Hepatic stellate cell (primary cell): ENCODE data around the gene ANKZF1.
"Not testable (repeated sequence)": the region's sequence is repeated elsewhere in the genome, so short reads cannot be mapped to it uniquely, and the experiment has no call there.

Experiments used
- DNase-seq: peaks from one replicate; pipeline ENCODE4 v3.0.0; 2011; ENCODE audit warnings: low spot score

Gene ANKZF1, protein sequence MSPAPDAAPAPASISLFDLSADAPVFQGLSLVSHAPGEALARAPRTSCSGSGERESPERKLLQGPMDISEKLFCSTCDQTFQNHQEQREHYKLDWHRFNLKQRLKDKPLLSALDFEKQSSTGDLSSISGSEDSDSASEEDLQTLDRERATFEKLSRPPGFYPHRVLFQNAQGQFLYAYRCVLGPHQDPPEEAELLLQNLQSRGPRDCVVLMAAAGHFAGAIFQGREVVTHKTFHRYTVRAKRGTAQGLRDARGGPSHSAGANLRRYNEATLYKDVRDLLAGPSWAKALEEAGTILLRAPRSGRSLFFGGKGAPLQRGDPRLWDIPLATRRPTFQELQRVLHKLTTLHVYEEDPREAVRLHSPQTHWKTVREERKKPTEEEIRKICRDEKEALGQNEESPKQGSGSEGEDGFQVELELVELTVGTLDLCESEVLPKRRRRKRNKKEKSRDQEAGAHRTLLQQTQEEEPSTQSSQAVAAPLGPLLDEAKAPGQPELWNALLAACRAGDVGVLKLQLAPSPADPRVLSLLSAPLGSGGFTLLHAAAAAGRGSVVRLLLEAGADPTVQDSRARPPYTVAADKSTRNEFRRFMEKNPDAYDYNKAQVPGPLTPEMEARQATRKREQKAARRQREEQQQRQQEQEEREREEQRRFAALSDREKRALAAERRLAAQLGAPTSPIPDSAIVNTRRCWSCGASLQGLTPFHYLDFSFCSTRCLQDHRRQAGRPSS

DNA sequence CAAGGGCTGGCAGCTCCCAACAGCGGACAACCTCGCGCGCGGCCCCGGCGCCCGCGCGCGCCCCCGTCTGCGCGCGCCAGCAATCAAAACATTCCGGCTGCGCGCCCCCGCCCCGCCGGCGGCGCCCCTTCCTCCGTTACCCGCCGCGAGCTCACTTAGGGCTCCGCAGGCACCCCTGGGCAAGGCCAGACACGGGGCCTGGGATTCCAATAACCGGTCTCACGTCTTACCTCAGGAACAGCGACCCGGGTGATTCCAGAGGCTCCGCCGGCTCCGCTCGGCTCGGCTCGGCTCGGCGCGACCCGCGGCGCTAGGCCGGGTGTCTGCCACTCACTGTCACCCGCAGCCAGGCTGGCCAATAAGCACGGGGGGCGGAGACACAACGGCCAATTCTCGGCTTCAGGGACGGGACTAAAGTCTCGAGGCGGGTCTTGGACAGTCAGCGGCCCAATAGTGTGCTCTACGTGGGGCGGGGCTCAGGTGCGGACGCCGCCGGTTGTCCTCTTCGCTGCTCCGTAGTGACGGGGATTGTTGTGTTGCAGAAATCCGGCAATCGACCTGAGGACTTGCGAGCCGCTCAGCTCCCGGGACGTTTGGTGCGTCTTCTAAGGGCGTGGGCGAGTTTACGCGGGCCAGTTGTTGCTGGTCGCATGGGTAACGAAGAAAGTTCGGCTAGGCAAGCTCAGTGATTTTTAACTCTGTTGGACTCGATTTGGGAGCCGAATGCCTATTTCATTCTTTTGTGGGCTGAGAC, at the start of gene ANKZF1, which contains the start of gene ATG9A:
Gene ANKZF1 (plus strand): TSS at position 502 of the 754 bp plus-strand sequence. CDS start 452 bp downstream, outside the sequence.
Gene ATG9A (minus strand): TSS at position 332 of the 754 bp plus-strand sequence. CDS start 1,612 bp downstream, outside the sequence.
- DNase-seq, result peak; percentile 100

DNA sequence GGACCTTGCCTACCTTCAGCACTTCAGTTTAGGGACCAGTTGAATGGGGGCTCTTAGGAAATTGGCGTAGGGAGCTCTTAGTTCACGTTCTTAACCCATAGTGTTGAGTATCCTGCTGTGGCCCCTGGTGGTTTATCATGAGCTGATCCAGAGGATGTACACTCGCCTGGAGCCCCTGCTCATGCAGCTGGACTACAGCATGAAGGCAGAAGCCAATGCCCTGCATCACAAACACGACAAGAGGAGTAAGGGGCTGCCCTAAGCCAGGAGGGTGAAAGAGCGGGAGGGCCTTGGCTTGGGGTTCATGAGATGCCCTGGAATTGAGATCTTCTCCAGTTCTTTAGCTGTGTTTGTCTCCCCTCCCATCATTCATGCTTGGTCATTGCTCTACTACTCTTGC, 48.6 kb upstream of the ANKZF1 start:
- DNase-seq, result no peak

DNA sequence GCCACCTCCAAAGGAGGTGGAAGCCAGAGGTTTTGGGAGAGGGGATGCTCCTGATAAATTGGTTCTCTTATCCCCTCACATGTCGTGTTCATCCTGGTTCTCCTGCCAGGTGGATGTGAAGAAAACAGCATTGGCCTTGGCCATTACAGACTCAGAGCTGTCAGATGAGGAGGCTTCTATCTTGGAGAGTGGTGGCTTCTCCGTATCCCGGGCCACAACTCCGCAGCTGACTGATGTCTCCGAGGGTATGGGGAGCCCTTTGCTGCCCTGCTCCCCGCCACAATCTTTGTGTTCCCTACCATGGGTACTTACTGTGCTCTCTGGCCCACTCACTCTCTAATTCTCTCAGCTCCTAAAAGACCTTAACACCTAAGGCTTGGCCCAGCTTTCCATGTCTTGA, 48.1 kb upstream of the ANKZF1 start:
- DNase-seq, result no peak

DNA sequence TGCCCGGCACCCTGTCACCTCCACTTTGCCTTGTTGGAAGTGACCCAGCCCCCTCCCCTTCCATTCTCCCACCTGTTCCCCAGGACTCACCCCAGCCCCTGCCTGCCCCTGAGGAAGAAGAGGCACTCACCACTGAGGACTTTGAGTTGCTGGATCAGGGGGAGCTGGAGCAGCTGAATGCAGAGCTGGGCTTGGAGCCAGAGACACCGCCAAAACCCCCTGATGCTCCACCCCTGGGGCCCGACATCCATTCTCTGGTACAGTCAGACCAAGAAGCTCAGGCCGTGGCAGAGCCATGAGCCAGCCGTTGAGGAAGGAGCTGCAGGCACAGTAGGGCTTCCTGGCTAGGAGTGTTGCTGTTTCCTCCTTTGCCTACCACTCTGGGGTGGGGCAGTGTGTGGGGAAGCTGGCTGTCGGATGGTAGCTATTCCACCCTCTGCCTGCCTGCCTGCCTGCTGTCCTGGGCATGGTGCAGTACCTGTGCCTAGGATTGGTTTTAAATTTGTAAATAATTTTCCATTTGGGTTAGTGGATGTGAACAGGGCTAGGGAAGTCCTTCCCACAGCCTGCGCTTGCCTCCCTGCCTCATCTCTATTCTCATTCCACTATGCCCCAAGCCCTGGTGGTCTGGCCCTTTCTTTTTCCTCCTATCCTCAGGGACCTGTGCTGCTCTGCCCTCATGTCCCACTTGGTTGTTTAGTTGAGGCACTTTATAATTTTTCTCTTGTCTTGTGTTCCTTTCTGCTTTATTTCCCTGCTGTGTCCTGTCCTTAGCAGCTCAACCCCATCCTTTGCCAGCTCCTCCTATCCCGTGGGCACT, 47.1 kb upstream of the ANKZF1 start:
- no peak for DNase-seq

DNA sequence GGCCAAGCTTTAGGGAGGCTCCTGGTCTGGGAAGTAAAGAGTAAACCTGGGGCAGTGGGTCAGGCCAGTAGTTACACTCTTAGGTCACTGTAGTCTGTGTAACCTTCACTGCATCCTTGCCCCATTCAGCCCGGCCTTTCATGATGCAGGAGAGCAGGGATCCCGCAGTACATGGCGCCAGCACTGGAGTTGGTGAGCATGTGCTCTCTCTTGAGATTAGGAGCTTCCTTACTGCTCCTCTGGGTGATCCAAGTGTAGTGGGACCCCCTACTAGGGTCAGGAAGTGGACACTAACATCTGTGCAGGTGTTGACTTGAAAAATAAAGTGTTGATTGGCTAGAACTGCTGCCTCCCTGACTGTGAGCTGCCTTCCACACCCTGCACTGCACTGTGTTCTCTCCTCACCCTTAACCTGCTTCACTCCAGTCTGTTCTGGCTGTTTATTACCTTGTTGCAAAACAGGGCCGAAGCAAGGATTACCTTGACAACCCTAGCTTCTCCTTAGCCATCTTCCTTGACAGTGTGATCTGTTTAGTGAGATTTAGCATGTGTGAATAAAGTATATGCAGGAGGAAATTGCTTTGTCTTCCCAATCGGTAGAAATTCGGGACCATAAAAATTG, 46.3 kb upstream of the ANKZF1 start:
- no peak for DNase-seq

GRCh38 chr2:219184121-219184520, 45.5 kb upstream of the ANKZF1 start:
- no peak for DNase-seq

GRCh38 chr2:219186754-219187456, 42.7 kb upstream of the ANKZF1 start:
- no peak for DNase-seq

DNA sequence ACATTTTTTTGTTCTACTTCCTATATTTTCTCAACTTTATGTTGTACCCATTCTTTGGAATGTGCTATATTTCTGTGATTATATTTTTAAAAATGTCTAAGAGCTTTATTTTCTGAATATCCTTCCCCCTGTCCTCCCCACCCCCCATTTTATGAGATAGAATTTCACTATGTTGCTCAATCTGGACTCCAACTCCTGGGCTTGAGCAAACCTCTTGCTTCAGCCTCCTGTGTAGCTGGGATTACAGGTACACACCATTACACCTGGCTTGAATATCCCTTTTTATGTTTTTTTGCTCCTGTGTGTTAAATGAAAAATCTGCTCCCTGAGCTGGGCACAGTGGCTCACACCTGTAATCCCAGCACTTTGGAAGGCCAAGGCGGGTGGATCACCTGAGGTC, 32.2 kb upstream of the ANKZF1 start:
- no peak for DNase-seq

DNA sequence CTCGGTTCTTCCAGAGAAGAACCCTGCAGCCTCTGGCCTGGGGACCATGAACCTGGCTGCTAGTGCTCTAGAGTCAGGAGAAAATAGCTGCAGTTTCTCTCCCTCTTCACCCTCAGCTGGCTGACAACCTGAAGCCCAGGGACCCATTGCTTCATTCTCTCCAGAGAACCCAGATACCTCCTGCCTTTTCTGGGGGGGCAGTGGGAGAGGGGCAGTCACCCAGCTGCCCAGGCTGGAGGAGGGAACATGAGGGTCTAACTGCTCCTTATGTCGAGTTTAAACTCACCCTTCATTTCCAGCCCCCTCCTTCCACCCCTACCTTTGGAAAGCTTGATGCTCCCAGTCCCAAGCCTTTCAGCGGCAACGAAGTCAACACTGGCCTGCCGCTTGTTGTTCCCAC, 30.6 kb upstream of the ANKZF1 start:
- no peak for DNase-seq

- DNase-seq, result no peak
Measured at GRCh38 chr2:219199470-219200211, 30.0 kb upstream of the ANKZF1 start.

DNA sequence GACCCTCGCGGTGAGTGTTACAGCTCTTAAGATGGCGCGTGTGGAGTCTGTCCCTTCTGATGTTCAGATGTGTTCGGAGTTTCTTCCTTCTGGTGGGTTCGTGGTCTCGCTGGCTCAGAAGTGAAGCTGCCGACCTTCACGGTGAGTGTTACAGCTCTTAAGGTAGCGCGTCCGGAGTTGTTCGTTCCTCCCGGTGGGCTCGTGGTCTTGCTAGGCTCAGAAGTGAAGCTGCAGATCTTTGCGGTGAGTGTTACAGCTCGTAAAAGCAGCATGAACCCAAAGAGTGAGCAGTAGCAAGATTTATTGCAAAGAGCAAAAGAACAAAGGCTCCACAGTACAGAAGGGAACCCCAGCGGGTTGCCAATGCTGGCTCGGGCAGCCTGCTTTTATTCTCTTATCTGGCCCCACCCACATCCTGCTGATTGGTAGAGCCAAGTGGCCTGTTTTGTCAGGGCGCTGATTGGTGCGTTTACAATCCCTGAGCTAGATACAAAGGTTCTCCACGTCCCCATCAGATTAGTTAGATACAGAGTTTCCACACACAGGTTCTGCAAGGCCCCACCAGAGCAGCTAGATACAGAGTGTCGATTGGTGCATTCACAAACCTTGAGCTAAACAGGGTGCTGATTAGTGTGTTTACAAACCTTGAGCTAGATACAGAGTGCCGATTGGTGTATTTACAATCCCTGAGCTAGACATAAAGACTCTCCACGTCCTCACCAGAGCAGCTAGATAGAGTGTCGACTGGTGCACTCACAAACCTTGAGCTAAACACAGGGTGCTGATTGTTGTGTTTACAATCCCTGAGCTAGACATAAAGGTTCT, 28.9 kb upstream of the ANKZF1 start:
- DNase-seq, result not testable (repeated sequence)

DNA sequence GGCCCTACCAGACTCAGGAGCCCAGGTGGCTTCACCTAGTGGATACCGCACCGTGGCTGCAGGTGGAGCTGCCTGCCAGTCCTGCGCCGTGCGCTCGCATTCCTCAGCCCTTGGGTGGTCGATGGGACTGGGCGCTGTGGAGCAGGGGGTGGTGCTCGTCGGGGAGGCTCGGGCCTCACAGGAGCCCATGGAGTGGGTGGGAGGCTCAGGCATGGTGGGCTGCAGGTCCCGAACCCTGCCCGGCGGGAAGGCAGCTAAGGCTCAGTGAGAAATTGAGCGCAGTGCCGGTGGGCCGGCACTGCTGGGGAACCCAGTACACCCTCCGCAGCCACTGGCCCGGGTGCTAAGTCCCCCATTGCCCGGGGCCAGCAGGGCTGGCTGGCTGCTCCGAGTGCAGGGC, 28.3 kb upstream of the ANKZF1 start:
- DNase-seq, result not testable (repeated sequence)

GRCh38 chr2:219204425-219205164, 25.0 kb upstream of the ANKZF1 start:
- no peak for DNase-seq

- DNase-seq, result no peak
Measured at GRCh38 chr2:219205165-219205538, 24.5 kb upstream of the ANKZF1 start.

DNA sequence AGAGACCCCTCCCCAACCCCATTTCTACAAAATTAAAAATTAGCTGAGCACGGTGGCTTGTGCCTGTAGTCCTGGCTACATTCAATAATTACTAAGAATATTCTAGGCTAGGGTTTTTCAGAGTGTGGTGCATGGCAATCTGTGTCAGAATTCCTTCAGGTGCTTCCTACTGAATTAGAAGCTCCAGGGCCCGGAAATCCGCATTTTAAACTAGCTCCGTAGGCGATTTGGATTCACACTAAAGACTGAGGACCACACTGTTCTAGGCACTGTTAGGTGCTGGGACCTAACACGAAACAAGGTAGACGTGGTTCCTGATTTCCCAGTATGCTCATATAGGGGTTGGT, 23.7 kb upstream of the ANKZF1 start:
- no peak for DNase-seq

DNA sequence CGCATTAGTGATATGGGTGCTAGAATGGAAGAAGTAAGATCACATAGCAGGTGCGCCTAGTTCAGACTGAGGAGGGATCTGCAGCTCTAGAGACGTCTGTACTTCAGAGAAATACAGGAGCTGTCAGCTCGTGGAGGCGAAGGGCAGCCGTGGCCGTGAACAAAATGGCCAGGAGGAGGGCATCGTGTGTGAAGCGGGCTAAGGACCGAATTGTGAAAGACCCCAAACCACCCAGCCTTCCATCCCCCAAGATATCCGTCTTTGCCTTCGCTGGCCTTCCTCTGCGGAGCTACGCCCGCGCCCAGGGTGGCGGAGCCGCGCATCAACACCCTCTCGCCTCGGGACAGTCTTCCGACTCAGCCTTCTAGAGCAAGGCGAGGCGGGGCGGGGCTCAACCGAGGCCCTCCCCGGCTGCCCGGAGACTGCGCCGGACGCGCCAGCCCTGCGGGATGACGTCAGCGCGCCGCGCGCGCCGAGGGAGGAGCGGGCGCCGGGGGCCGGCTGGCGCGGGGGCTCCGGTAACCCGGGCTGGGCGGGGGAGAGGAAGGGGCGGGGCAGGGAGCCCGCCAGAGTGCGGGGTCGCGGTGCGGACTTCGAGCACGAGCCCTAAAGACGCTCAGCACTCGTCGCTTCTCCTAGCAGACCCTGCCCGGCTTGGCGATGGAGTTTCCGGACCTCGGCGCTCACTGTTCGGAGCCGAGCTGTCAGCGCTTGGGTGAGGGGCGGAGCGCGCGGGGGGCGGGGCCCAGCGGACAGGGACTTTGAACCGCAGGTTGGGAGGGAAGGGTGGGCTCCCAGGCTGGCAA, 23.1 kb upstream of the ANKZF1 start, which contains the start of gene ZFAND2B:
Gene ZFAND2B (plus strand): TSS at position 455 of the 806 bp plus-strand sequence. CDS start 206 bp downstream, at position 661.
- DNase-seq, result peak; percentile 98
